Motor neuron (in vitro differentiated cells): ENCODE results near the gene DUSP16. TPM values are rescaled to one million over a fixed set of nuclear protein-coding genes. Genes with fewer than 3 reads are reported as not detected.

ENCODE experiments used
- ATAC-seq, 8 experiments: fragments of 200-7000 bp; cut with Tn5 transposase; replicated peaks in 6 of 8; 2 replicates each; pipeline ENCODE4 v1.8.0; 2021; ENCODE audit warnings: mild to moderate bottlenecking in 8 of 8, moderate library complexity in 8 of 8
- H3K27ac ChIP-seq, 2 donors: fragments of 250-450 bp; sonication (Bioruptor Pico); 2 replicates each; pipeline ENCODE4 v1.9.0; 2021; ENCODE audit warnings: antibody characterized with exemption in 2 of 2, mild to moderate bottlenecking in 2 of 2, moderate library complexity in 1 of 2
- H3K4me1 ChIP-seq, 2 donors: fragments of 250-450 bp; sonication (Bioruptor Pico); replicated peaks in 1 of 2; 2 replicates each; pipeline ENCODE4 v1.6.1; 2021; ENCODE audit warnings: antibody characterized with exemption in 2 of 2, mild to moderate bottlenecking in 2 of 2, moderate library complexity in 1 of 2
- H3K4me3 ChIP-seq, 5 donors: fragments of 250-450 bp; sonication (Bioruptor Pico); 2 replicates each; pipeline ENCODE4 v1.9.0; 2021; ENCODE audit warnings: antibody characterized with exemption in 5 of 5, mild to moderate bottlenecking in 5 of 5, moderate library complexity in 4 of 5
- WGBS, 10 experiments: fragments of 450-650 bp; shearing (Covaris generic); methylation state at CpG; one replicate each; pipeline ENCODE4 v1.0.0; 2022; 5-methylcytosine and 5-hydroxymethylcytosine counted together
- in situ Hi-C, 9 experiments: fragments of 400-800 bp; cut with MboI; loops; one replicate each; pipeline ENCODE4 v1.15.0; 2021; ENCODE audit warnings: low sequenced_read_pairs in 9 of 9, low pct_unique_long_range_greater_than_20kb in 2 of 9; ENCODE audit not compliant: unreplicated experiment in 9 of 9
- total RNA-seq, 8 experiments: library from RNA; unstranded; fragments of 300-600 nt; gene quantifications; 2 replicates each; pipeline versions ENCODE4 v1.2.3 to v1.2.4, GENCODE V29; 2022

The DUSP16 gene
- total RNA-seq, 8 experiments from 2014 or later, result 5.3 to 33.9 (median 25.0) TPM

DNA sequence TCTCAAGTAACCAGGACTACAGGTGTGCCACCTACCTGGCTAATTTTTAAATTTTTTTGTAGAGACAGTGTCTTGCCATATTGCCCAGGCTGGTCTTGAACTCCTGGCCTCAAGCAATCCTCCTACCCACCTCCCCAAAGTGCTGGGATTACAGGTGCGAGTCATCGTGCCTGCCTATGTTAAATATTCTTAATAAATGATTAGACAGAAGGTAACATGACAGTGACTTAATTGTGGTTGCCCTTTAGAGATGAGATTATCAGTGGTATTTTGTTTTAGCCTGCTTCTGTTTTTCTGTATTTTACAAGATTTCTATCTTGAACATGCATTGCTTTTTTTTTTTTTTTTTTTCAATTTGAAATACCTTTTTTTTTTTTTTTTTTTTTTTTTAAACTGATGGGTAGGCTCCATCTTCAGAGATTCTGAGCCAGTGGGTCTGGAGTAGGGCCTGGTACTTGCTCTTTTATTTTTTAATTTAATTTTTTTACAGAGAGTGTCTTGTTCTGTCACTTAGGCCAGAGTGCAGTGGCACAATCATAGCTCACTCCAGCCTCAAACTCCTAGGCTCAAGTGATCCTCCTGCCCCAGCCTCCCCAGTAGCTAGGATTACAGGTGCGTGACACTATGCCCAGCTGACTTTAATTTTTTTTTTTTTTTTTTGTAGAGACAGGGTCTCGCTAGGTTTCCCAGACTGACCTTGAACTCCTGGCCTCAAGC lies 117.3 kb downstream of the DUSP16 start:
- H3K4me1 ChIP-seq, result peaks cover 0 to 4% of the 10 kb centered on the region in 2 donors
- WGBS, 10 experiments, result 91 to 100% (median 98%) methylated on average over 2 to 4 of the region's 4 CpGs; no CpG with 5 or more reads in 1 of the 10 experiments
- ATAC-seq, result no peak
- in situ Hi-C loops, result no loop called here
- H3K27ac ChIP-seq, result no peak overlapping the region
- no peak overlapping the region for H3K4me3 ChIP-seq

- Histone ChIP-seq H3K4me3 (no peak overlapping the region), H3K4me1 (peaks cover 0 to 4% of the 10 kb centered on the region in 2 donors), H3K27ac (no peak overlapping the region)
- in situ Hi-C loops, result no loop called here
- ATAC-seq, result no peak
- WGBS, 10 experiments, result 14 to 100% (median 90%) methylated on average over 1 to 4 of the region's 5 CpGs; no CpG with 5 or more reads in 1 of the 10 experiments
These were observed 119.2 kb downstream of the DUSP16 start for GRCh38 chr12:12443431-12443878.

DNA sequence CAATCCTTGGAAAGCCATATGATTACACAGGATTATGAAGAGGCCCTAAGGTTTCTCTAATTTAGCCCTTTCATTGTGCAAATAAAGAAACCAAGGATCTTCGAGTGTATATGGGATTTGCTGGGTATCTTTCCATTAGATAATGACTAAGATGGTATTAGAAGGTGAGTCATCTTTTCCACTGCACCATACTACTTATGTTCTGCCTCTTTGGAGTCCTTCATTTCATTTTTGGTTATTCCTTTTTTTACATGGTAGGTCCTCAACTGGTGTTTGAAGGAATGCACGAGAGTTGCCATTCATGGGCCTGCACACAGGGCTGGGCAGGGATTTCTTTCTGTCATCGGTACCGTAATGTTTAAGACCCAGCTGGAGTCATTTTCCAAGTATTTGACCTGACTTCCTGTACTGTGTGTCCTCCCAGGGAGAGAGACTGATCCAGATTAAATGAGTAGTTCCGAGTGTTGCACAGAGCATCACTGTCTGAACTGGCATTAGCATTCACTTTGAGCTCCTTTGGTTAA lies 120.1 kb downstream of the DUSP16 start:
- no peak for ATAC-seq
- in situ Hi-C loops, result no loop called here
- H3K4me1 ChIP-seq, result peaks cover 0 to 4% of the 10 kb centered on the region in 2 donors
- WGBS, 10 experiments, result 82 to 100% (median 91%) methylated on average over 1 to 5 of the region's 5 CpGs; no CpG with 5 or more reads in 2 of the 10 experiments
- no peak overlapping the region for H3K27ac ChIP-seq
- H3K4me3 ChIP-seq, result no peak overlapping the region

- in situ Hi-C loops, result no loop called here
These were observed 120.7 kb downstream of the DUSP16 start for GRCh38 chr12:12441843-12442461.

GRCh38 chr12:12441429-12441807 lies 121.2 kb downstream of the DUSP16 start:
- WGBS, 10 experiments, result 88 to 100% (median 100%) methylated on average over 1 to 2 of the region's 2 CpGs; no CpG with 5 or more reads in 5 of the 10 experiments
- ATAC-seq, result no peak
- Histone ChIP-seq H3K4me1 (peaks cover 0 to 2% of the 10 kb centered on the region in 2 donors), H3K4me3 (no peak overlapping the region), H3K27ac (no peak overlapping the region)
- in situ Hi-C loops, result no loop called here

More at GRCh38 chr12:12441843-12442461, 120.7 kb downstream of the DUSP16 start:
- 50 to 93% (median 86%) methylated on average over 1 to 4 of the region's 4 CpGs; no CpG with 5 or more reads in 3 of the 10 experiments for WGBS, 10 experiments
- peak in 1 of 8 experiments; percentile 10 for ATAC-seq
- Histone ChIP-seq H3K27ac (no peak overlapping the region), H3K4me1 (peaks cover 0 to 2% of the 10 kb centered on the region in 2 donors), H3K4me3 (no peak overlapping the region)

DNA sequence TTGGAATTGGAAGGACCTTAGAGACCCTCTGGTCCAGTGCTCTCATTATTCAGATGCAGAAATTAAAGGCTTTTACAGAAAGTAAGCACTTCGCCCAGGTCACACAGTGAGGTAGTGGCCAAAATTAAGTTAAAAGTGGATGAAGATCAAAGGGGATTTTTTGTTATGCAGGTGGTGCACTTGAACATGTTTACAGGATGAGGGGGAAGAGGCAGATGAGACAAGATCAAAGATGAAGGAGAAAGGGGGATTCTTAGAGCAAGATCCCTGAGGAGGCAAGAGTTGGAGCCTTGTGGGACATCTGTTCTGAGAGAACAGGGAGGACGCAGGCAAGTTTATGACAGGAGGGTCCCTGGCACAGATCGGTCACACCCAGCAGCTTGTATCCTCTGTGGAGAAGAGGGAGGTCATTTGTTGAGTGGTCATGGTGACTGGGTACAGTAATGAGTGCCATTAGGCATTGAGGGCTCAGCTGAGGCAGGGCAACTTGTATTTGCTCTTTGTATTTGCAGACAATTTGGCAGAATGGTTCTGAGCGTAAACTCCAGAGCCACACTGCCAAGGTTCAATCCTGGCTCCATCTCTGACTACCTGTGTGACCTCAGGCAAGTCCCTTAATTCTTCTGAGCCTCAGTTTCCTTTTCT lies 121.8 kb downstream of the DUSP16 start:
- Histone ChIP-seq H3K4me1 (peaks cover 0 to 2% of the 10 kb centered on the region in 2 donors), H3K27ac (no peak overlapping the region), H3K4me3 (no peak overlapping the region)
- ATAC-seq, result peak in 1 of 8 experiments; percentile 48
- in situ Hi-C loops, result no loop called here
- 84 to 100% (median 100%) methylated on average over 1 to 2 of the region's 4 CpGs; no CpG with 5 or more reads in 1 of the 10 experiments for WGBS, 10 experiments

DNA sequence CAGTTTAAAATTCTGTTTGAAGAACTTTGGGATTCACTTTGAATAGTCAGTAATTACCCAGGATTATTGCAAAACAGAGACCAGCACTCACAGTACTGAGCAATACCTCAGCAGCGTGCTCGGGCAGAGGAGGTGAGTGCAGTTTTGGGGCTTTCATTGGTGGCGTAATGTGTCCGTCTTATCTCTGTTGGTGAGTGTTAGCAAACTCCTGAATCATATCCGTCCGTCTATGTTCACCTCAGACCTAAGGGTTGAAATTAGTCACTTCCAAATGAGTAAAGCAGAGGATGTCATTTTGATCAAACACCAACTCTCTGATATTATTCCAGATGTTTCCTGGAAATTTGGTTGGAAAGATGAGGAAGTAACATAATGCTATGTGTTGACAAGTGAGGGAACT lies 123.0 kb downstream of the DUSP16 start:
- Histone ChIP-seq H3K4me3 (no peak overlapping the region), H3K27ac (no peak overlapping the region), H3K4me1 (peaks cover 0 to 2% of the 10 kb centered on the region in 2 donors)
- no peak for ATAC-seq
- 40 to 92% (median 76%) methylated on average over 1 to 6 of the region's 6 CpGs; no CpG with 5 or more reads in 3 of the 10 experiments for WGBS, 10 experiments
- in situ Hi-C loops, result no loop called here

GRCh38 chr12:12436831-12437345 lies 125.8 kb downstream of the DUSP16 start:
- peaks cover 0 to 4% of the 10 kb centered on the region in 2 donors for H3K4me1 ChIP-seq
- H3K27ac ChIP-seq, result no peak overlapping the region
- in situ Hi-C loops, result no loop called here
- 61 to 100% (median 100%) methylated on average over 1 to 2 of the region's 2 CpGs; no CpG with 5 or more reads in 3 of the 10 experiments for WGBS, 10 experiments
- peak in 2 of 8 experiments; percentile 64 to 93 for ATAC-seq
- H3K4me3 ChIP-seq, result no peak overlapping the region

GRCh38 chr12:12433203-12433731 lies 129.4 kb downstream of the DUSP16 start:
- peaks cover 3% of the 10 kb centered on the region in 2 donors for H3K4me1 ChIP-seq
- H3K4me3 ChIP-seq, result no peak overlapping the region
- WGBS, 10 experiments, result 85 to 100% (median 100%) methylated on average over 1 to 4 of the region's 4 CpGs; no CpG with 5 or more reads in 3 of the 10 experiments
- H3K27ac ChIP-seq, result no peak overlapping the region
- in situ Hi-C loops, result no loop called here
- no peak for ATAC-seq

DNA sequence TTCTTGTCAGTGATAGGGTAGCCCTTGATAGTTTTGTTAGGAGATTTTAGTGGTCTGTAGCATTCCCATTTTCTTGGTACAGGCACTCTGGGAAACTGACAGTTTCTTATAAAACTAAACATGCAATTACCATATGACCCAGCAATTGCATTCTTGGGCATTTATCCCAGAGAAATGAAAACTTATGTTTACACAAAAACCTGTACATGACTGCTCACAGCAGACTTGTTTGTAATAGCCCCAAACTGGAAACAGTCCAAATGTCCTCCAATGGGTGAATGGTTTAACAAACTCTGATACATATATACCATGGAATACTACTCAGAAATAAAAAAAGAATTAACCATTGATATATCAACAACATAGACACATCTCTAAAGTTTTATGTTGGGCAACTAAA lies 130.3 kb downstream of the DUSP16 start:
- no peak overlapping the region for H3K4me3 ChIP-seq
- no peak overlapping the region for H3K27ac ChIP-seq
- H3K4me1 ChIP-seq, result peaks cover 3% of the 10 kb centered on the region in 2 donors
- in situ Hi-C loops, result no loop called here
- no peak for ATAC-seq

DNA sequence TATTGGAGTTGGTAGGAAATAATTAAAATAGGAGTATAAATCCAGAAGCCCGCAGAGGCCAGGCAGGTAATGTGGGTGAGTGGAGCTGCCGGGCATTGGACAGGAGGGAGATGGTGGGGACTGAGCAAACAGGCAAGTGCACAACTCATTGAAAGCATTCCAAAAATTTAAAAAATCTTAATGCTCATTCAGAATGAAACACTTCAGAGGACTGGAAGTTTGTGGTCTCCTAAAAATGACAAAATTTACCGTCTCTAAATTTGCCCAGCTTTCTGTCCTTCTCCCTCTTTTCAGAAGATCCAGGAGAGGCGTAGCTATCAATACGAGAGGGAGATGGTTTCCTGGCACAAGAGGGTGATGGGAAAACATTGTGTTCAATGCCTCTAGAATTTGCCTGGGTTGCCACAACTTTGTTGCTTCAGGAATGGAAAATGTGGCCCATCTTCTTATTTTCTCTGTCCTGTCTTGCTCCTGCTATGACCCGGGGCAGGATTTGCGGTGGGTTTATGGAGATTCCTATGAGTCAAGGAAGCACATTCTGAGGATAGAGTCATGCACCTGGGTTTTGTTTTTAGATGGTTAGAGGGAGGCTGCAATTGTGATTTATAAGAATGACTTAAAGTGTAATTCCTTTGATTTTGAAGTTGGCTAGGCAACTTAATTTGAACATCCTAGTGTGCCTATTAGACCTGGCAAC lies 133.6 kb downstream of the DUSP16 start:
- WGBS, 10 experiments, result 78 to 100% (median 93%) methylated on average over 2 to 7 of the region's 7 CpGs
- Histone ChIP-seq H3K27ac (no peak overlapping the region), H3K4me1 (peaks cover 0 to 3% of the 10 kb centered on the region in 2 donors), H3K4me3 (no peak overlapping the region)
- ATAC-seq, result no peak
- in situ Hi-C loops, result no loop called here

- in situ Hi-C loops, result no loop called here
- 33 to 86% (median 78%) methylated on average over 1 to 2 of the region's 2 CpGs; no CpG with 5 or more reads in 3 of the 10 experiments for WGBS, 10 experiments
- peaks cover 0 to 3% of the 10 kb centered on the region in 2 donors for H3K4me1 ChIP-seq
- no peak for ATAC-seq
- H3K4me3 ChIP-seq, result no peak overlapping the region
- H3K27ac ChIP-seq, result no peak overlapping the region
These were observed 134.6 kb downstream of the DUSP16 start for GRCh38 chr12:12428047-12428446.
